HCT116 (cell line): Measurements from ENCODE around the gene SNX9. TPM values are rescaled to one million over a fixed set of nuclear protein-coding genes. Genes with fewer than 3 reads are reported as not detected.

Source experiments
- ATAC-seq: fragments of 200-7000 bp; cut with Tn5 transposase; 2 replicates; pipeline ENCODE4 v1.9.1; 2020; ENCODE audit warnings: mild to moderate bottlenecking, moderate library complexity
- BruUV-seq: library from RNA; stranded (reverse); fragments of 400-500 nt; replicated peaks from 2 replicates; lab custom pipeline; 2021; lab: Mats Ljungman, UMichigan
- CTCF ChIA-PET: fragments of 300-600 bp; sonication (Branson Sonifier 250); formaldehyde crosslinking; loops from one replicate; lab custom pipeline; 2021; ENCODE audit warnings: antibody characterized with exemption; lab: Charles Lee
- POLR2A ChIA-PET: fragments of 300-600, 350-600 bp; sonication (Branson Sonifier 250); formaldehyde crosslinking; loops from one replicate; lab custom pipeline; 2021; ENCODE audit warnings: antibody characterized with exemption; lab: Charles Lee
- RAD21 ChIA-PET, 2 experiments: fragments of 300-600 bp; sonication (Branson Sonifier 250); formaldehyde crosslinking; loops; one replicate each; lab custom pipeline; 2023; ENCODE audit warnings: low total read pairs in 2 of 2; ENCODE audit not compliant: uncharacterized antibody in 2 of 2, unreplicated experiment in 2 of 2, low non-redundant PET in 1 of 2; lab: Charles Lee
- DNase-seq: peaks from one replicate; pipeline ENCODE4 v3.0.0-alpha.2; 2010; ENCODE audit warnings: low read depth, low spot score
- H2AFZ ChIP-seq: fragments of 200-600 bp; shearing (Covaris generic), sonication (generic); 2 replicates; pipeline ENCODE4 v1.6.1; 2017; ENCODE audit warnings: low read depth, mixed run types, mixed read lengths, antibody characterized with exemption, low read length; ENCODE audit not compliant: poor library complexity, severe bottlenecking
- H3K27ac ChIP-seq: 2 replicates; pipeline ENCODE4 v1.5.1; 2012; ENCODE audit warnings: low read depth, low read length
- H3K27me3 ChIP-seq: fragments of 200-600 bp; sonication (generic); 2 replicates; pipeline ENCODE4 v1.6.1; 2016; ENCODE audit warnings: mixed run types, low read length, mixed read lengths; ENCODE audit not compliant: insufficient read depth
- H3K36me3 ChIP-seq, 2 experiments: fragments of 200-500 bp in 1 of 2; fragments of 200-600 bp in 1 of 2; sonication (Bioruptor generic) in 1 of 2; sonication (generic) in 1 of 2; 2 replicates each; pipeline versions ENCODE4 v1.5.1 to v1.6.1; 2014 to 2016; ENCODE audit warnings: low read length in 2 of 2, inconsistent platforms in 1 of 2, mixed read lengths in 1 of 2, mixed run types in 1 of 2; ENCODE audit not compliant: insufficient read depth in 2 of 2, control insufficient read depth in 1 of 2
- H3K4me1 ChIP-seq, 2 experiments: fragments of 200-600 bp in 1 of 2; sonication (generic) in 1 of 2; 2 replicates each; pipeline versions ENCODE4 v1.5.1 to v1.6.1; 2012 to 2017; ENCODE audit warnings: low read length in 2 of 2, inconsistent platforms in 1 of 2, mild to moderate bottlenecking in 1 of 2, mixed read lengths in 1 of 2, mixed run types in 1 of 2, moderate library complexity in 1 of 2; ENCODE audit not compliant: insufficient read depth in 2 of 2, control insufficient read depth in 1 of 2
- H3K4me2 ChIP-seq: fragments of 200-600 bp; sonication (generic); 2 replicates; pipeline ENCODE4 v1.6.1; 2017; ENCODE audit warnings: mixed run types, low read length, mixed read lengths
- H3K4me3 ChIP-seq, 2 experiments: fragments of 200-600 bp in 1 of 2; sonication (generic) in 1 of 2; replicated peaks in 1 of 2; 2 replicates each; pipeline ENCODE4 v1.5.1; 2011 to 2016; ENCODE audit warnings: low read length in 2 of 2, control low read depth in 1 of 2, low read depth in 1 of 2, mild to moderate bottlenecking in 1 of 2, mixed read lengths in 1 of 2, mixed run types in 1 of 2
- H3K79me2 ChIP-seq: fragments of 200-600 bp; sonication (generic); 2 replicates; pipeline ENCODE4 v1.6.1; 2017; ENCODE audit warnings: mild to moderate bottlenecking, mixed run types, low read length, moderate library complexity, mixed read lengths; ENCODE audit not compliant: insufficient read depth
- H3K9ac ChIP-seq: fragments of 200-600 bp; sonication (generic); 2 replicates; pipeline ENCODE4 v1.6.1; 2016; ENCODE audit warnings: low read length, mixed read lengths
- H3K9me2 ChIP-seq: fragments of 200-600 bp; sonication (generic), shearing (Covaris generic); 2 replicates; pipeline ENCODE4 v1.6.1; 2017; ENCODE audit warnings: mixed run types, mild to moderate bottlenecking, moderate library complexity; ENCODE audit not compliant: insufficient read depth
- H3K9me3 ChIP-seq, 2 experiments: fragments of 200-500 bp in 1 of 2; fragments of 200-600 bp in 1 of 2; sonication (Bioruptor generic) in 1 of 2; sonication (generic) in 1 of 2; 2 replicates each; pipeline ENCODE4 v1.6.1; 2014 to 2017; ENCODE audit warnings: low read length in 2 of 2, mixed read lengths in 2 of 2, inconsistent platforms in 1 of 2, low read depth in 1 of 2, mild to moderate bottlenecking in 1 of 2, mixed run types in 1 of 2, moderate library complexity in 1 of 2; ENCODE audit not compliant: control insufficient read depth in 1 of 2, insufficient read depth in 1 of 2
- H4K20me1 ChIP-seq: fragments of 200-600 bp; sonication (generic), shearing (Covaris generic); 2 replicates; pipeline ENCODE4 v1.6.1; 2017; ENCODE audit warnings: mixed run types, mild to moderate bottlenecking, moderate library complexity; ENCODE audit not compliant: insufficient read depth
- CEBPB ChIP-seq: IDR thresholded peaks from 2 replicates; pipeline ENCODE4 v1.6.1; 2012; ENCODE audit warnings: low read depth
- EGR1 ChIP-seq: IDR thresholded peaks from 2 replicates; pipeline ENCODE4 v1.6.1; 2012; ENCODE audit warnings: low read depth
- ELF1 ChIP-seq: IDR thresholded peaks from 2 replicates; pipeline ENCODE4 v1.6.1; 2012; ENCODE audit warnings: low read depth, borderline replicate concordance
- EZH2 ChIP-seq: fragments of 200-600 bp; sonication (generic); IDR thresholded peaks from 2 replicates; pipeline ENCODE4 v1.6.1; 2017; ENCODE audit warnings: antibody characterized with exemption, mixed run types
- EZH2phosphoT487 ChIP-seq: fragments of 200-600 bp; IDR thresholded peaks from 2 replicates; pipeline ENCODE4 v1.6.1; 2018; ENCODE audit warnings: antibody characterized with exemption, borderline replicate concordance
- JUND ChIP-seq: IDR thresholded peaks from 2 replicates; pipeline ENCODE4 v1.6.1; 2012
- MAX ChIP-seq: IDR thresholded peaks from 2 replicates; pipeline ENCODE4 v1.6.1; 2012
- RAD21 ChIP-seq: IDR thresholded peaks from 2 replicates; pipeline ENCODE4 v1.6.1; 2012; ENCODE audit warnings: low read depth, mild to moderate bottlenecking
- SIN3A ChIP-seq: IDR thresholded peaks from 2 replicates; pipeline ENCODE4 v1.6.1; 2012; ENCODE audit warnings: low read depth
- SP1 ChIP-seq: IDR thresholded peaks from 2 replicates; pipeline ENCODE4 v1.6.1; 2012; ENCODE audit warnings: low read depth
- SRF ChIP-seq: IDR thresholded peaks from 2 replicates; pipeline ENCODE4 v1.6.1; 2012; ENCODE audit warnings: low read depth
- ZFX ChIP-seq: fragments of 450-650 bp; IDR thresholded peaks from 2 replicates; pipeline ENCODE4 v1.6.1; 2017
- intact Hi-C: fragments of 100-400 bp; cut with micrococcal nuclease; formaldehyde crosslinking; loops from 2 replicates; pipeline ENCODE4 v1.10.0; 2022
- total RNA-seq: library from RNA; stranded (reverse); gene quantifications from one replicate; pipeline ENCODE4 v1.2.1, GENCODE V29; 2021; ENCODE audit not compliant: unreplicated experiment
- TF ChIP-seq, protein P1 (sequence below): IDR thresholded peaks from 2 replicates; pipeline ENCODE4 v1.6.1; 2012

The SNX9 gene
- total RNA-seq, 1 experiment from 2014 or later, result 42.5 TPM

DNA sequence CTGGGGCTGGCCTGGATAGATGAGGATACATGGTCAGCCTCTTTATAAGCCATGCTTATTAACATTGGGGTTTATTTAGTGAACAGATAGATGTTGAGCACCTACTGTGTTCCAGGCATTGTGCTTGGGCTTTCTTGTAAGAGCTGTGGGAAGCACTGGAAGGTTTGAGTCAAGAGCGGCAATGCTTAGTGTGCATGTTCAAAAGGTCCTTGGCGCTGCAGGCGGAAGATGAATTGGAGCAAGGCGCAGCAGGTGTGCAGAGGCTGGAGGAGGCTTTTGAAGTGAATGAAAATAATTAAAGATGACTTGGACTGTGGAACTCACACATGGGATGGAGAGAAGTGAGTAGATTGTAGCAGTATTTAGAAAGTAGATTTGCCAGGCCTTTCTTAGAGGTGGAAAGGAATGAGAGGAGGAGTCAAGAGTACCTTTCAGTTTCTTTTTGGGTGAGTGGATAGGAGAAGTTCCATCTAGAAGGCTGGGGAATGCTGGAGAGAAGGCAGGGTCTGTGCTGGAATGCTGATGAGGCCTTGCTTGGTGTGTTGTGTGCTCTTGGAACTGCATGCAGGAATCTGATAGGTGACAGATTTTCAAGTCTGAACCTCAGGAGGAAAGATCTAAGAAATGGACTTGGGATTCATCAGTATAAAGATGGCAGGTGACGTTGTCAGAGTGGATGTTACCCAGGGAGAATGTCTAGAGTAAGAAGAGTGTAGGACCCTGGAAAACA is 26.4 kb downstream of the SNX9 start (continued):
- TF ChIP-seq, protein P1, sequence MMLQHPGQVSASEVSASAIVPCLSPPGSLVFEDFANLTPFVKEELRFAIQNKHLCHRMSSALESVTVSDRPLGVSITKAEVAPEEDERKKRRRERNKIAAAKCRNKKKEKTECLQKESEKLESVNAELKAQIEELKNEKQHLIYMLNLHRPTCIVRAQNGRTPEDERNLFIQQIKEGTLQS, result no peak
- TF ChIP-seq RAD21 (no peak), SP1 (no peak)

GRCh38 chr6:157850030-157850429 is 27.0 kb downstream of the SNX9 start:
- Histone ChIP-seq H2AFZ (no peak overlapping the region), H3K79me2 (peaks cover 100% of the 10 kb centered on the region), H4K20me1 (peaks cover 5% of the 10 kb centered on the region; the same call in 1 of the 2 replicates), H3K27ac (no peak overlapping the region), H3K4me3 (no peak overlapping the region), H3K36me3 (peaks cover 0 to 5% of the 10 kb centered on the region in 2 experiments; a peak in 2 of 4 replicates), H3K9ac (no peak overlapping the region), H3K4me2 (no peak overlapping the region), H3K27me3 (no peaks in the 10 kb centered on the region), H3K9me2 (no peaks in the 10 kb centered on the region), H3K9me3 (peaks cover 0 to 9% of the 10 kb centered on the region in 2 experiments; a peak in 1 of 4 replicates), H3K4me1 (peaks cover 6 to 25% of the 10 kb centered on the region in 2 experiments; a peak in 3 of 4 replicates)
- no TSS peak for BruUV-seq
- TF ChIP-seq SP1 (no peak), CEBPB (no peak), EZH2phosphoT487 (no peak), EZH2 (no peak), JUND (no peak), MAX (no peak), EGR1 (no peak), SIN3A (no peak), ELF1 (no peak), SRF (no peak), ZFX (no peak)
- ChIA-PET POLR2A (no interaction called here), RAD21 (no interaction called here), CTCF (no interaction called here)
- intact Hi-C loops, result no loop called here
- ATAC-seq, result no peak
- DNase-seq, result no peak
